OCI-LY3 (cell line): ENCODE measurements around the gene SURF4.

ENCODE experiments used
- H2AFZ ChIP-seq: fragments of 200-600, 300-600 bp; shearing (Covaris generic); 2 replicates; pipeline ENCODE4 v1.6.0; 2014; ENCODE audit warnings: antibody characterized with exemption, low read depth, low read length
- H3K27ac ChIP-seq: fragments of 200-600, 300-600 bp; sonication (generic); 2 replicates; pipeline ENCODE4 v1.5.1; 2014; ENCODE audit warnings: mild to moderate bottlenecking, low read length, moderate library complexity, mixed read lengths
- H3K27me3 ChIP-seq: fragments of 200-600, 300-600 bp; sonication (generic); 2 replicates; pipeline ENCODE4 v1.6.1; 2014; ENCODE audit warnings: low read depth, low read length, mixed read lengths
- H3K36me3 ChIP-seq: fragments of 200-600, 300-600 bp; sonication (generic); replicated peaks from 2 replicates; pipeline ENCODE3; 2014; ENCODE audit warnings: low read depth, low read length, mixed read lengths
- H3K4me1 ChIP-seq: fragments of 300-600, 200-600 bp; sonication (generic); 2 replicates; pipeline ENCODE4 v1.6.1; 2014; ENCODE audit warnings: low read length, mixed read lengths
- H3K4me2 ChIP-seq: fragments of 200-600, 300-600 bp; sonication (generic); 2 replicates; pipeline ENCODE4 v1.6.1; 2014; ENCODE audit warnings: low read length, mixed read lengths
- H3K4me3 ChIP-seq: fragments of 300-600, 200-600 bp; sonication (generic); 2 replicates; pipeline ENCODE4 v1.5.1; 2014; ENCODE audit warnings: antibody characterized with exemption, mild to moderate bottlenecking, low read length, moderate library complexity
- H3K79me2 ChIP-seq: fragments of 300-600, 200-600 bp; shearing (Covaris generic); 2 replicates; pipeline ENCODE4 v1.6.1; 2014; ENCODE audit warnings: mild to moderate bottlenecking, low read length, mixed read lengths
- H3K9ac ChIP-seq: fragments of 300-600, 200-600 bp; shearing (Covaris generic); 2 replicates; pipeline ENCODE4 v1.6.0; 2014; ENCODE audit warnings: mild to moderate bottlenecking, low read length, moderate library complexity
- H3K9me3 ChIP-seq: fragments of 200-600, 300-600 bp; shearing (Covaris generic); 2 replicates; pipeline ENCODE4 v1.6.1; 2014; ENCODE audit warnings: low read length, mixed read lengths; ENCODE audit not compliant: insufficient read depth
- H4K20me1 ChIP-seq: fragments of 200-600, 300-600 bp; sonication (generic); 2 replicates; pipeline ENCODE4 v1.6.1; 2016; ENCODE audit warnings: low read length, mixed read lengths; ENCODE audit not compliant: insufficient read depth
- EZH2phosphoT487 ChIP-seq: fragments of 200-600 bp; shearing (Covaris generic); IDR thresholded peaks from 2 replicates; pipeline ENCODE4 v1.6.1; 2018; ENCODE audit warnings: antibody characterized with exemption, mixed run types, low read depth
- TF ChIP-seq, protein P1 (sequence below): fragments of 200-600, 300-600 bp; sonication (generic); IDR thresholded peaks from 2 replicates; pipeline ENCODE4 v1.5.1; 2014; ENCODE audit warnings: antibody characterized with exemption, low read length, low read depth

SURF4 gene

DNA sequence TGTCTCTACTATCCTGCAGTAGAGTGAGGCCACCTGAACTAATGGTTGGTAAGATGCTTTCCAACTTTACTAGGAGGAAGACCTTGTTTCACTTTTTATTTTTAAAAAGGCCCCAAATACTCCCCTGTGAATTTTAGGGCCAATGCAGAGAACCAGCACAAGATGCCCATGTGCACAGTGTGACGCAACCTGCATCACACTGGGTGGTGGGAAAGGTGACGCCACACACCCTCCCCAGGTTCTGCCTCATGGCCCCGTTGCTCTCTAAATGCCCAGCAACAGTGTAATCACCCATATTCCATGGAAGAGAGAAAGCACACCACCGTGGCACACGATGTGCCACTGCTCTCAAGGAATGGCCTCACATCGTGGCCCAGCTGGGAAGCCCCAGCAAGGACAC lies 6.4 kb downstream of the SURF4 start:
- Histone ChIP-seq H3K9me3 (no peaks in the 10 kb centered on the region), H3K27ac (no peak overlapping the region), H3K79me2 (peaks cover 89% of the 10 kb centered on the region), H4K20me1 (peaks cover 81% of the 10 kb centered on the region), H3K9ac (no peak overlapping the region), H3K27me3 (no peaks in the 10 kb centered on the region), H3K36me3 (peaks cover 73% of the 10 kb centered on the region), H3K4me1 (peaks cover 5% of the 10 kb centered on the region; the same call in 1 of the 2 replicates), H3K4me2 (no peak overlapping the region), H3K4me3 (no peak overlapping the region), H2AFZ (no peak overlapping the region)
- TF ChIP-seq, protein P1, sequence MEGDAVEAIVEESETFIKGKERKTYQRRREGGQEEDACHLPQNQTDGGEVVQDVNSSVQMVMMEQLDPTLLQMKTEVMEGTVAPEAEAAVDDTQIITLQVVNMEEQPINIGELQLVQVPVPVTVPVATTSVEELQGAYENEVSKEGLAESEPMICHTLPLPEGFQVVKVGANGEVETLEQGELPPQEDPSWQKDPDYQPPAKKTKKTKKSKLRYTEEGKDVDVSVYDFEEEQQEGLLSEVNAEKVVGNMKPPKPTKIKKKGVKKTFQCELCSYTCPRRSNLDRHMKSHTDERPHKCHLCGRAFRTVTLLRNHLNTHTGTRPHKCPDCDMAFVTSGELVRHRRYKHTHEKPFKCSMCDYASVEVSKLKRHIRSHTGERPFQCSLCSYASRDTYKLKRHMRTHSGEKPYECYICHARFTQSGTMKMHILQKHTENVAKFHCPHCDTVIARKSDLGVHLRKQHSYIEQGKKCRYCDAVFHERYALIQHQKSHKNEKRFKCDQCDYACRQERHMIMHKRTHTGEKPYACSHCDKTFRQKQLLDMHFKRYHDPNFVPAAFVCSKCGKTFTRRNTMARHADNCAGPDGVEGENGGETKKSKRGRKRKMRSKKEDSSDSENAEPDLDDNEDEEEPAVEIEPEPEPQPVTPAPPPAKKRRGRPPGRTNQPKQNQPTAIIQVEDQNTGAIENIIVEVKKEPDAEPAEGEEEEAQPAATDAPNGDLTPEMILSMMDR: no peak
- no peak for TF ChIP-seq EZH2phosphoT487

GRCh38 chr9:133368249-133368881 lies 7.5 kb downstream of the SURF4 start:
- no peaks in the 10 kb centered on the region for H3K27me3 ChIP-seq
- no peak overlapping the region for H3K27ac ChIP-seq
- H3K9me3 ChIP-seq: no peaks in the 10 kb centered on the region
- no peak overlapping the region for H2AFZ ChIP-seq
- peaks cover 78% of the 10 kb centered on the region for H3K79me2 ChIP-seq
- H4K20me1 ChIP-seq: peaks cover 76% of the 10 kb centered on the region
- peaks cover 81% of the 10 kb centered on the region for H3K36me3 ChIP-seq
- H3K4me3 ChIP-seq: no peak overlapping the region
- TF ChIP-seq, protein P1: no peak
- no peak for TF ChIP-seq EZH2phosphoT487
- H3K4me1 ChIP-seq: no peaks in the 10 kb centered on the region
- H3K9ac ChIP-seq: no peak overlapping the region
- H3K4me2 ChIP-seq: no peak overlapping the region

GRCh38 chr9:133367778-133368177 lies 8.1 kb downstream of the SURF4 start:
- Histone ChIP-seq H4K20me1 (peaks cover 71% of the 10 kb centered on the region), H3K9ac (no peak overlapping the region), H3K4me1 (no peaks in the 10 kb centered on the region), H3K9me3 (no peaks in the 10 kb centered on the region), H2AFZ (no peak overlapping the region), H3K27me3 (no peaks in the 10 kb centered on the region), H3K79me2 (peaks cover 73% of the 10 kb centered on the region), H3K4me2 (no peak overlapping the region), H3K4me3 (no peak overlapping the region), H3K27ac (no peak overlapping the region), H3K36me3 (peaks cover 82% of the 10 kb centered on the region)
- TF ChIP-seq, protein P1: no peak
- no peak for TF ChIP-seq EZH2phosphoT487

GRCh38 chr9:133367221-133367620 lies 8.6 kb downstream of the SURF4 start:
- H3K27ac ChIP-seq: no peak overlapping the region
- H3K9ac ChIP-seq: no peak overlapping the region

More at GRCh38 chr9:133367221-133367620, 8.6 kb downstream of the SURF4 start:
- Histone ChIP-seq H3K4me1 (no peaks in the 10 kb centered on the region), H3K9me3 (no peaks in the 10 kb centered on the region), H4K20me1 (peaks cover 65% of the 10 kb centered on the region), H3K36me3 (peaks cover 82% of the 10 kb centered on the region), H3K4me3 (no peak overlapping the region), H2AFZ (no peak overlapping the region), H3K27me3 (no peaks in the 10 kb centered on the region), H3K79me2 (peaks cover 67% of the 10 kb centered on the region), H3K4me2 (no peak overlapping the region)
- TF ChIP-seq EZH2phosphoT487: no peak
- TF ChIP-seq, protein P1: no peak
